Measurements from ENCODE around the gene BHLHE40. TPM values are rescaled to one million over a fixed set of nuclear protein-coding genes. Genes with fewer than 3 reads are reported as not detected.

BHLHE40 gene
- total RNA-seq, 2 experiments from 2014 or later, result 281 to 491 TPM

GRCh38 chr3:4981665-4982494 is 2.6 kb downstream of the BHLHE40 start:
- Mint-ChIP-seq H3K9me3 (ENCODE audit: low read depth) (no peaks in the 10 kb centered on the region), H3K27me3 (no peaks in the 10 kb centered on the region), H3K27ac (peak overlapping the region; percentile 87), H3K36me3 (peaks cover 68% of the 10 kb centered on the region), H3K4me3 (peak overlapping the region; percentile 93), H3K4me1 (peaks cover 47% of the 10 kb centered on the region)
- CTCF ChIA-PET, result interaction anchor here (0.7 to 13.2 kb wide), 14 partner anchors 18 to 269 kb away, joined by 3 to 212 read pairs (median 6); no protein-coding TSS in a partner anchor
- no peak for DNase-seq
- ATAC-seq, result no peak

- Mint-ChIP-seq H3K36me3 (peaks cover 68% of the 10 kb centered on the region), H3K4me3 (peak overlapping the region; percentile 93), H3K4me1 (peaks cover 53% of the 10 kb centered on the region), H3K9me3 (ENCODE audit: low read depth) (no peaks in the 10 kb centered on the region), H3K27ac (peak overlapping the region; percentile 87), H3K27me3 (no peaks in the 10 kb centered on the region)
- DNase-seq (no peak), ATAC-seq (no peak)
- CTCF ChIA-PET, result interaction anchor here (0.6 to 13.2 kb wide), 18 partner anchors 10 to 632 kb away, joined by 3 to 212 read pairs (median 5); no protein-coding TSS in a partner anchor
These were observed 3.8 kb downstream of the BHLHE40 start for GRCh38 chr3:4982773-4983738.

- peaks cover 59% of the 10 kb centered on the region for H3K4me1 Mint-ChIP-seq
- H3K27me3 Mint-ChIP-seq, result no peaks in the 10 kb centered on the region
- DNase-seq, result peak; percentile 92
These were observed 4.7 kb downstream of the BHLHE40 start for GRCh38 chr3:4983739-4984510.

GRCh38 chr3:4984511-4984864 is 5.3 kb downstream of the BHLHE40 start:
- Mint-ChIP-seq H3K9me3 (ENCODE audit: low read depth) (no peaks in the 10 kb centered on the region), H3K4me3 (peak overlapping the region; percentile 93), H3K27ac (peak overlapping the region; percentile 87), H3K36me3 (peaks cover 65% of the 10 kb centered on the region), H3K27me3 (no peaks in the 10 kb centered on the region), H3K4me1 (peaks cover 64% of the 10 kb centered on the region)
- ATAC-seq, result no peak
- no peak for DNase-seq
- CTCF ChIA-PET, result interaction anchor here (0.6 to 13.2 kb wide), 17 partner anchors 10 to 634 kb away, joined by 3 to 212 read pairs (median 6); no protein-coding TSS in a partner anchor

More at GRCh38 chr3:4983739-4984510, 4.7 kb downstream of the BHLHE40 start:
- ATAC-seq, result peak; percentile 27
- Mint-ChIP-seq H3K9me3 (ENCODE audit: low read depth) (no peaks in the 10 kb centered on the region), H3K27ac (peak overlapping the region; percentile 87), H3K4me3 (peak overlapping the region; percentile 93), H3K36me3 (peaks cover 68% of the 10 kb centered on the region)
- CTCF ChIA-PET, result interaction anchor here (0.9 to 13.2 kb wide), 18 partner anchors 10 to 633 kb away, joined by 3 to 212 read pairs (median 6); no protein-coding TSS in a partner anchor

GRCh38 chr3:4985330-4986174 is 6.3 kb downstream of the BHLHE40 start:
- H3K27me3 Mint-ChIP-seq, result no peaks in the 10 kb centered on the region
- H3K4me1 Mint-ChIP-seq, result peaks cover 71% of the 10 kb centered on the region
- DNase-seq, result peak; percentile 59
- H3K36me3 Mint-ChIP-seq, result peaks cover 55% of the 10 kb centered on the region
- CTCF ChIA-PET, result interaction anchor here (0.8 to 13.2 kb wide), 16 partner anchors 9 to 275 kb away, joined by 3 to 212 read pairs (median 6); no protein-coding TSS in a partner anchor
- no peak for ATAC-seq
- no peaks in the 10 kb centered on the region for H3K9me3 Mint-ChIP-seq (ENCODE audit: low read depth)
- H3K4me3 Mint-ChIP-seq, result peak overlapping the region; percentile 93
- H3K27ac Mint-ChIP-seq, result peak overlapping the region; percentile 92

GRCh38 chr3:4986175-4986781 is 7.0 kb downstream of the BHLHE40 start:
- no peaks in the 10 kb centered on the region for H3K27me3 Mint-ChIP-seq
- H3K4me1 Mint-ChIP-seq, result peaks cover 71% of the 10 kb centered on the region
- peak overlapping the region; percentile 92 for H3K27ac Mint-ChIP-seq
- CTCF ChIA-PET, result interaction anchor here (0.9 to 13.2 kb wide), 12 partner anchors 7 to 276 kb away, joined by 3 to 212 read pairs (median 8); partner anchors contain the start of gene BHLHE40
- ATAC-seq (peak; percentile 48), DNase-seq (no peak)
- H3K36me3 Mint-ChIP-seq, result peaks cover 47% of the 10 kb centered on the region
- peak overlapping the region; percentile 93 for H3K4me3 Mint-ChIP-seq
- no peaks in the 10 kb centered on the region for H3K9me3 Mint-ChIP-seq (ENCODE audit: low read depth)

GRCh38 chr3:4986782-4987537 is 7.7 kb downstream of the BHLHE40 start:
- peak; percentile 75 for ATAC-seq
- CTCF ChIA-PET, result interaction anchor here (0.7 to 13.2 kb wide), 13 partner anchors 7 to 276 kb away, joined by 3 to 212 read pairs (median 6); partner anchors contain the start of gene BHLHE40

GRCh38 chr3:4987538-4988296 is 8.5 kb downstream of the BHLHE40 start:
- no peak for DNase-seq
- Mint-ChIP-seq H3K4me1 (peaks cover 71% of the 10 kb centered on the region), H3K4me3 (peak overlapping the region; percentile 93), H3K9me3 (ENCODE audit: low read depth) (no peaks in the 10 kb centered on the region), H3K27me3 (no peaks in the 10 kb centered on the region), H3K27ac (peak overlapping the region; percentile 92), H3K36me3 (peaks cover 35% of the 10 kb centered on the region)
- CTCF ChIA-PET, result interaction anchor here (0.7 to 13.2 kb wide), 10 partner anchors 8 to 277 kb away, joined by 3 to 212 read pairs (median 20); partner anchors contain the start of gene BHLHE40
- no peak for ATAC-seq

More at GRCh38 chr3:4986782-4987537, 7.7 kb downstream of the BHLHE40 start:
- Mint-ChIP-seq H3K36me3 (peaks cover 41% of the 10 kb centered on the region), H3K4me3 (peak overlapping the region; percentile 93), H3K4me1 (peaks cover 69% of the 10 kb centered on the region), H3K9me3 (ENCODE audit: low read depth) (no peaks in the 10 kb centered on the region), H3K27me3 (no peaks in the 10 kb centered on the region), H3K27ac (peak overlapping the region; percentile 92)
- peak; percentile 92 for DNase-seq

- ATAC-seq (no peak), DNase-seq (no peak)
- Mint-ChIP-seq H3K27me3 (no peaks in the 10 kb centered on the region), H3K27ac (peak overlapping the region; percentile 30), H3K36me3 (peaks cover 20% of the 10 kb centered on the region), H3K4me1 (peaks cover 68% of the 10 kb centered on the region), H3K9me3 (ENCODE audit: low read depth) (no peaks in the 10 kb centered on the region), H3K4me3 (no peak overlapping the region)
- CTCF ChIA-PET, result interaction anchor here (1.0 kb wide), 1 partner anchor 30 kb away, joined by 3 read pairs; no protein-coding TSS in a partner anchor
These were observed 10.0 kb downstream of the BHLHE40 start for GRCh38 chr3:4988983-4989834.
